Limb (tissue), 2 donors: ENCODE results near the gene MATCAP1.

Experiments
- DNase-seq, 2 donors: peaks; one replicate each; pipeline ENCODE4 v3.0.0-alpha.2; 2016; ENCODE audit errors: extremely low spot score in 2 of 2

MATCAP1 gene

DNA sequence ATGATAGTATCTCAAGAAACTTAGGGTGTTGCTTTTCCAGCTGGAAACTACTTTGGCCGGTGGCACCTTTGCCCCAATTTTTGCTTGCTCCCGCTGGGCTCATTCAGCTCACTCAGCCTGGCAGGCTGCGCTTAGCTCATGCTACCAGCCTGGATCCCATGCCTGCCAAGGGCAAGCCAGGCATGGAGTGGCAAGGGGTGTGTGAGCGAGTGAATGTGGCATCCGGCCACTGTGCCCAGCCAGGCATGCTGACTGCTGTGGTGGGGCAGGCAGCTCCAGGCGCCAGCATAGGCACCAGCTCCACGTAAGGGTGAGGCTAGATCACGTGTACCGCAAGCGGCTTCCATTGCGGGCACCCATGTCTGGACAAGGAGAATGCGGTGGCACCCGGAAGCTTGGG, 42.4 kb downstream of the MATCAP1 start:
- no peak for DNase-seq

GRCh38 chr16:67137605-67138004, 46.2 kb downstream of the MATCAP1 start:
- DNase-seq, result no peak

GRCh38 chr16:67129422-67129821, 54.3 kb downstream of the MATCAP1 start:
- DNase-seq, result no peak

- DNase-seq, result no peak
Observed at GRCh38 chr16:67128887-67129286, 54.9 kb downstream of the MATCAP1 start.

DNA sequence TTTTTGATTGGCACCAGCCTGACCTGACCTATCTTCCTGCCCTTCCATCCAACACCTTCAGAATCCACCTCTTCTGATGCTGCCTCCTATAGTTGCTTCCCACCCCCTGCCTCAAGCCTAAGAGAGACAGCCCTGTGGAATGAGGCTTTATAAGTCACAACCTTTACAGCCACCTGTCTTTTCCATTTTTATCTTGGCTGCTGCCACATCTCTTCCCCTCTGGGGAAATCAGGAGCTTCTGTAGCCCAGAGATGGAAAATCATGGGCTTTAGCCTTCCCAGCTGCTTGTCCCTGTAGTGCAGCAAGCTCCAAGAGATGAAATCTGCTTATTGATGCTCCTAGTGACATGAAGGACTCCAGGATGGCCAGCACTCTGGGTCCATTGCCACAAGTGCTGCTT, 55.3 kb downstream of the MATCAP1 start:
- DNase-seq, result no peak
